DOHH2 (cell line): ENCODE measurements around the gene DNMT3A.

Source experiments
- EZH2phosphoT487 ChIP-seq: fragments of 200-600 bp; sonication (generic); IDR thresholded peaks from 2 replicates; pipeline ENCODE4 v1.6.1; 2017; ENCODE audit warnings: borderline replicate concordance, mild to moderate bottlenecking, antibody characterized with exemption, low read length, moderate library complexity, mixed read lengths
- TF ChIP-seq, protein P1 (sequence below): fragments of 200-600 bp; sonication (generic); IDR thresholded peaks from one replicate; pipeline ENCODE4 v1.5.1; 2014; ENCODE audit warnings: antibody characterized with exemption, mild to moderate bottlenecking, low read depth, low read length; ENCODE audit not compliant: poor library complexity, severe bottlenecking

DNA sequence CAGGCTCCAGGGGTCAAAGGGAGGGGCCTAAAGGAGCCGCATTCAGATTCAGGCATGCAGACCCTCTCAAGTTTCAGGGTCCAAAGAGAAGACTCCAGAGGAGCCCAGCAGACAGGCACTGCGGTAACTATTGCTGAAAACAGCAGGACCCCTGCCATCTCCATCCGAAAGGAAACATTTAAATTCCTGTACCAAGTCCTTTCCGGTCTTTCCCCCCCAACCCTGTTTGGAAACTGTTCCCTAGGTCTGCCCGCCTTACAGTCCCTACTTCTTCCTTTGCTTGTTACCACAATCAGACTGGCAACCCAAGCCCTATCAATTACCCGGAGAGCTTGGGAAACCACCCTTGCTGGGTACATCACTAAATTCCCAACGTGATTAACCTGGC is 82.0 kb downstream of the DNMT3A start:
- TF ChIP-seq, protein P1, sequence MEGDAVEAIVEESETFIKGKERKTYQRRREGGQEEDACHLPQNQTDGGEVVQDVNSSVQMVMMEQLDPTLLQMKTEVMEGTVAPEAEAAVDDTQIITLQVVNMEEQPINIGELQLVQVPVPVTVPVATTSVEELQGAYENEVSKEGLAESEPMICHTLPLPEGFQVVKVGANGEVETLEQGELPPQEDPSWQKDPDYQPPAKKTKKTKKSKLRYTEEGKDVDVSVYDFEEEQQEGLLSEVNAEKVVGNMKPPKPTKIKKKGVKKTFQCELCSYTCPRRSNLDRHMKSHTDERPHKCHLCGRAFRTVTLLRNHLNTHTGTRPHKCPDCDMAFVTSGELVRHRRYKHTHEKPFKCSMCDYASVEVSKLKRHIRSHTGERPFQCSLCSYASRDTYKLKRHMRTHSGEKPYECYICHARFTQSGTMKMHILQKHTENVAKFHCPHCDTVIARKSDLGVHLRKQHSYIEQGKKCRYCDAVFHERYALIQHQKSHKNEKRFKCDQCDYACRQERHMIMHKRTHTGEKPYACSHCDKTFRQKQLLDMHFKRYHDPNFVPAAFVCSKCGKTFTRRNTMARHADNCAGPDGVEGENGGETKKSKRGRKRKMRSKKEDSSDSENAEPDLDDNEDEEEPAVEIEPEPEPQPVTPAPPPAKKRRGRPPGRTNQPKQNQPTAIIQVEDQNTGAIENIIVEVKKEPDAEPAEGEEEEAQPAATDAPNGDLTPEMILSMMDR = no peak
- TF ChIP-seq EZH2phosphoT487 = no peak
